22Rv1 (cell line): ENCODE data around the gene ADAMTS17.

Experiments
- H3K27ac ChIP-seq: fragments of 450-650 bp; 2 replicates; pipeline ENCODE4 v1.5.1; 2017
- ZFX ChIP-seq: fragments of 450-650 bp; IDR thresholded peaks from 2 replicates; pipeline ENCODE4 v1.6.1; 2017; ENCODE audit warnings: antibody characterized with exemption, borderline replicate concordance
- TF ChIP-seq, protein P1 (sequence below): fragments of 450-650 bp; IDR thresholded peaks from 2 replicates; pipeline ENCODE4 v1.5.1; 2017; ENCODE audit warnings: mild to moderate bottlenecking

The ADAMTS17 gene

DNA sequence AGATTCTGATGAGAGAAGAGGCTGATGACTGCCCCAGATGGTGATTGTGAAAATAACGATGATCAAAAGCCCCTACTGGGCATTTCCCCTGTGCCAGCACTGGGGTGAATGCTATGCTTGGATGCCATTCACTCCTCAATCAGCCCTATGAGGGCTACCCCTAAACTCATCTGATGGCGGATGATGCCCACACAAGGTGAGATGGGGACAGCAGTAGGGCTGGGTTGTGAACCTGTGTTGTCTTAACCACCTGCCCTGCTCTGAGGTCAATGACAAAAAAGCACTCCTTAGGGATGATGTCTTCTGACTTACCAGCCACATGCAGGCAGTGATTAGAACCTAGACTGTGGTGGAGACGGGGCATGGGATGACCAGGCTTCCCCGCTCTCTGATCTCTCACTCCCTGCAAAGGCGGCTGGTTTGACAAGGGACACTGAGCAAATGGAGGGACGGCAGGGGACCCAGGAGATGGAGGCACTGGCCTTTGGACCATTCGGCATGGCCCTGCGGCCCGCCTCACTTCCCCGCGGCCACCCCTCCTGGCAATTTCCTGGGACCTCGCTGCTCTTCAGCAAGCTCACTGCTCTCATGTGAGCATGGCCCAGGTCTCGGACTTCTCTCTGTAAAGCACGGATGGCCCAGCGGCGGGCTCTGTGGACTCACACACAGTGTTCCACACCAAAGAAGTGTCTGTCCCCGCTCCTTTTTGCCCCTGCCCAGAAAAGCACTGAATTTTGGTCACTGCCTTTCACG is 357.1 kb downstream of the ADAMTS17 start:
- H3K27ac ChIP-seq: no peak overlapping the region
- TF ChIP-seq ZFX: no peak
- TF ChIP-seq, protein P1, sequence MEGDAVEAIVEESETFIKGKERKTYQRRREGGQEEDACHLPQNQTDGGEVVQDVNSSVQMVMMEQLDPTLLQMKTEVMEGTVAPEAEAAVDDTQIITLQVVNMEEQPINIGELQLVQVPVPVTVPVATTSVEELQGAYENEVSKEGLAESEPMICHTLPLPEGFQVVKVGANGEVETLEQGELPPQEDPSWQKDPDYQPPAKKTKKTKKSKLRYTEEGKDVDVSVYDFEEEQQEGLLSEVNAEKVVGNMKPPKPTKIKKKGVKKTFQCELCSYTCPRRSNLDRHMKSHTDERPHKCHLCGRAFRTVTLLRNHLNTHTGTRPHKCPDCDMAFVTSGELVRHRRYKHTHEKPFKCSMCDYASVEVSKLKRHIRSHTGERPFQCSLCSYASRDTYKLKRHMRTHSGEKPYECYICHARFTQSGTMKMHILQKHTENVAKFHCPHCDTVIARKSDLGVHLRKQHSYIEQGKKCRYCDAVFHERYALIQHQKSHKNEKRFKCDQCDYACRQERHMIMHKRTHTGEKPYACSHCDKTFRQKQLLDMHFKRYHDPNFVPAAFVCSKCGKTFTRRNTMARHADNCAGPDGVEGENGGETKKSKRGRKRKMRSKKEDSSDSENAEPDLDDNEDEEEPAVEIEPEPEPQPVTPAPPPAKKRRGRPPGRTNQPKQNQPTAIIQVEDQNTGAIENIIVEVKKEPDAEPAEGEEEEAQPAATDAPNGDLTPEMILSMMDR: no peak

DNA sequence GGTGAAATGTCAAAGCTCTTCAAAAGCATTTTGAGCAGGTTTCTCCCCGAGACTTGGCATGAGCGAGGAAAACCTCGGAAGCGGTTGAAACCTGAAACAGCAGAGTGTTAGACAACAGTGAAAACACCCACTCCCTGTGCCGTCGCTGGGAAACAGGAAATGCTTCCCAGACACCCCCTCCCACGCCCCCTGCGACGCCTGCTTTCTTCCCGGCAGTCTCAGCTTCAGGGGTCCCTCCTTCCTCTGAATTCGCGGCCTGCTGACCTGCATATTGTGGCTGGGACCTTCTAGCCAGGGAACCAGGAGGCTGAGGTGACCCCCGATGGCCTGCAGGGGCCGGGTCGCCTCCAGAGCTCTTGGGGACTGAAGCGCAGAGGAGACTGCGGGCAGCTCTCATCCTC is 357.9 kb downstream of the ADAMTS17 start:
- TF ChIP-seq ZFX: no peak
- TF ChIP-seq, protein P1: no peak
- no peak overlapping the region for H3K27ac ChIP-seq

DNA sequence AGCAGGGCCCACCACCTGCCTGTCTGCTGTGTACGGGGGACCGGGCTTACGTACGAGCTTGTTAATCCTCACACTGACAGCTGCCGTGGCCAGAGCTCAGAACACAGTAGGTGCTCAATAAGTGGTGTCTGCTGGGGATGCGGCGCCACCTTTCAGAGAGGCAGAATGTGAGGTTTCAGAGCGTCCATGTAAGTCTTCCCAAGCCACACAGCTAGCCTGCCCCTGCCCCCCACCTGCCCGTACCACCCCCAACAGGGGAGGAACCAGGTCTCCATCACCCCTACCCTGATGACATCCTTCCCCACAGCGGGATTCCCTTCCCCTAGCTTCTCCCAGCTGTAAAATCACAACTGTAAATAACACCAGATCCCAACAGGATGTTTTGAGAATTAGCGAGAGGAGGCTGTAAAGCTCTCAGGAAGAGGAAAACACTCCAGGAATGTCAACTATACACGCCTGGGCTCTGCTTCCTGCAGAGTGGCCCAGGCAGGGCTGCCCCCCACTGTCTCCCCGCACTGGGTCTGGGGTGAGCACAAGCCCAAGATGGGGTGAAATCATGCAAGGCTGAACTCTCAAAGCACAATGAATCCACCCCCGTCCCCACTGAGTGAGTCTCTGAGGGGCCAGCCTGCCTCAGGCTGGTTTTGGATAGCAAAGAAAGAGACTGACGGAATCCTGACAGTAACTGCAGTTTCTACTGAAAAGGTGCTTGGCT is 358.4 kb downstream of the ADAMTS17 start:
- no peak for TF ChIP-seq ZFX
- TF ChIP-seq, protein P1: no peak
- H3K27ac ChIP-seq: no peak overlapping the region

DNA sequence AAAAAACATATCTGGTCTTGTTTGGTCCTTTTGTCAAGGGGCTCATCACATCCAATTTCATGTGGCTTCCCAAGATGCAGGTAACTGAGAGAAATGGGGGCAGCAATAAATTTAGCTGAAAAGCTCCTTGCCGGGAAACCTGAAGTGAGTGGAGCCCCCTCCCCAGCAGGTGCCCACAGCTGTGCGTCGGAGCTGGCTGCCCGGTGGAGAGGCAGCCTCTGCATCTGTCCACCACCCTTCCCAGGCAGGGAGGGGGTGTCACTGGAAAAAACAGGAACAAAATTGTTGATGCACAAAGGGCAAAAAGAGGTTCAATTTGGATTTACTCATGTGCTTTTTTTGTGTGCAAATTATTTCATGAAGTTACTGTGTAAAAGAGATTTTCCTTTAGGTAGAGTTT is 359.1 kb downstream of the ADAMTS17 start:
- TF ChIP-seq, protein P1: no peak
- TF ChIP-seq ZFX: no peak
- H3K27ac ChIP-seq: no peak overlapping the region

DNA sequence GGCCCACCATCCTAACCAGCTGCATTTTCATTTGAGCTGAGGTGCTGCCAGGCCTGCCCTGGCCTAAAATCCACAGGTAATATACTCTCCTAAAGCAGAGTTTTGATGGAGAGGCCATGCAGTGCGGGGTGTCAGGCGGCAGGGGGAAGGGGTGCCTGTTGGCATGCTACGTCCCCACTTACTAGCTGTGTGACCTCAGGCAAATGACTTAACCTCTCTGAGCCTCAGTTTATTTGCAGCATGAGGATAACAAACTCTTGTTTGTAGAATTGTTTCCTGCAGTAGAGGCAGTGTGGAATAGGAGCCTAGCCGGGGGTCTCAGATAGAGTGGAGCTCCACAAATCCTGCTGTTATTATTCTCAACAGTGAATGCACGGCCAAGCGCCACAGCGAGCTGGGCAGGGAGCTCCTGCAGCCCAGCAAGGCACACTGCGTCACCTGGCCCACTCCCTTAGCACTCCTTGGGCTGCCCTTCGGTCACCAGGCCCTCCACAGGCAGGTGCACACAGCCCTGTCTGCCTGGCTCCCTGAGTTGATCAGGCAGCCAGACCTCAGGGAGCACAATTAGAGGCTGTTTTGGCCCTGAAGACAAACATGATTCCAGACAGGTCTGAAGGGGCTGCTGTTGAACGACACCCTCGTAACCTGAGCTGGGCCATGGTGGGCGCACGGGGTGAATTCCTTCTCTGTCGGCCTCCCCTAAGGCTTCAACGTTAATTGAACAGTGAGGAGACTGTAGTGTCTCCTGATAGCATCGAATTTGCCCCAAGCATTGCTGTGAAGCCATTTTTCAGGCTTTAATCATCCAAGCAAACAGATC is 359.7 kb downstream of the ADAMTS17 start:
- H3K27ac ChIP-seq: no peak overlapping the region
- TF ChIP-seq, protein P1: no peak
- no peak for TF ChIP-seq ZFX

DNA sequence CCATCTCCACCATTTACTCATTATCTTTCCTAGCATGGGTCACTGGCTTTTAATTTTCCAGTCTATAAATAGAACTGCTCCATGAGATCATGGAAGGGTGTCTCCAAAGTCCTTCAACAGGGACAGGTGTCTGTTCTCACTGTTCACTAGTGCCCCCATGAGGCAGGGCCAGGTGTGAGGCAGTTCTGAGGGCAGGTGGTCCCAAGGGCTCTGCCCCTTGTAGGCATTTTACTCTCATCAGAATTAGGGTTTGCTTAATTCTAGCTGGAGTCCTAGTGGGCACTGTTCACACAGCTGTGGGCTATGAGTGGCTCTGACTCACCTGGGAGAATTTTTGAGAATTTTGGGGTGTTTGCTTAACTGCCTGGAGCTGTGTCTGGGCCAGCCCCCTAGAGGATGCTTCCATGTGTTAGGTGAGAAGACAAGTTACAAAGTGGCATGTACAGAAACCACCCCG is 360.6 kb downstream of the ADAMTS17 start:
- TF ChIP-seq, protein P1: no peak
- TF ChIP-seq ZFX: no peak
- H3K27ac ChIP-seq: no peak overlapping the region
